Parathyroid adenoma (tissue), 2 donors: Measurements from ENCODE around the gene TGM1.
A peak's percentile ranks its signal among the peaks of the same experiment; 100 is the strongest.

Source experiments
- H2AFZ ChIP-seq: fragments of 300-600 bp; sonication (generic); one replicate; pipeline ENCODE4 v1.7.0; 2017; ENCODE audit warnings: antibody characterized with exemption, mild to moderate bottlenecking
- H3K27ac ChIP-seq: fragments of 300-600 bp; sonication (generic); one replicate; pipeline ENCODE4 v1.7.0; 2017
- H3K27me3 ChIP-seq: fragments of 300-600 bp; sonication (generic); one replicate; pipeline ENCODE4 v1.7.0; 2017; ENCODE audit warnings: low read length; ENCODE audit not compliant: control insufficient read depth, insufficient read depth
- H3K36me3 ChIP-seq: fragments of 300-600 bp; sonication (generic); one replicate; pipeline ENCODE4 v1.7.0; 2017; ENCODE audit warnings: low read length; ENCODE audit not compliant: control insufficient read depth, insufficient read depth
- H3K4me1 ChIP-seq: fragments of 300-600 bp; sonication (generic); one replicate; pipeline ENCODE4 v1.7.0; 2017; ENCODE audit warnings: control low read depth
- H3K4me2 ChIP-seq: fragments of 300-600 bp; sonication (generic); one replicate; pipeline ENCODE4 v1.7.0; 2017; ENCODE audit warnings: low read length
- H3K4me3 ChIP-seq: fragments of 300-600 bp; sonication (generic); one replicate; pipeline ENCODE4 v1.7.0; 2017; ENCODE audit warnings: low read depth, low read length
- H3K79me2 ChIP-seq: fragments of 300-600 bp; sonication (generic); one replicate; pipeline ENCODE4 v1.7.0; 2017; ENCODE audit warnings: control low read depth
- H3K9ac ChIP-seq: fragments of 300-600 bp; sonication (generic); one replicate; pipeline ENCODE4 v1.7.0; 2017; ENCODE audit warnings: mild to moderate bottlenecking
- H3K9me3 ChIP-seq: fragments of 300-600 bp; sonication (generic); one replicate; pipeline ENCODE4 v1.7.0; 2017; ENCODE audit warnings: low read length; ENCODE audit not compliant: control insufficient read depth
- CTCF ChIP-seq: fragments of 300-600 bp; sonication (generic); IDR thresholded peaks from one replicate; pipeline ENCODE4 v1.7.0; 2017; ENCODE audit warnings: antibody characterized with exemption, mild to moderate bottlenecking
- donor health status: primary hyperparathyroidism.

TGM1 gene

GRCh38 chr14:24236689-24237462, 26.1 kb downstream of the TGM1 start:
- Histone ChIP-seq H3K27me3 (no peaks in the 10 kb centered on the region), H3K9me3 (no peaks in the 10 kb centered on the region), H3K36me3 (peaks cover 24% of the 10 kb centered on the region), H3K4me2 (peak overlapping the region; percentile 98), H3K9ac (no peak overlapping the region), H3K4me1 (peaks cover 58% of the 10 kb centered on the region), H3K4me3 (peak overlapping the region; percentile 100), H3K79me2 (peaks cover 28% of the 10 kb centered on the region), H2AFZ (no peak overlapping the region), H3K27ac (peak overlapping the region; percentile 98)
- no peak for TF ChIP-seq CTCF

GRCh38 chr14:24235804-24236688, 26.9 kb downstream of the TGM1 start:
- no peak overlapping the region for H2AFZ ChIP-seq
- peaks cover 21% of the 10 kb centered on the region for H3K79me2 ChIP-seq
- peaks cover 60% of the 10 kb centered on the region for H3K4me1 ChIP-seq
- peaks cover 23% of the 10 kb centered on the region for H3K36me3 ChIP-seq
- H3K4me2 ChIP-seq, result peak overlapping the region; percentile 98
- no peak overlapping the region for H3K9ac ChIP-seq
- H3K27me3 ChIP-seq, result no peaks in the 10 kb centered on the region
- peak overlapping the region; percentile 98 for H3K27ac ChIP-seq
- no peaks in the 10 kb centered on the region for H3K9me3 ChIP-seq
- TF ChIP-seq CTCF, result no peak
- peak overlapping the region; percentile 100 for H3K4me3 ChIP-seq

GRCh38 chr14:24234095-24235005, 28.6 kb downstream of the TGM1 start:
- no peak overlapping the region for H2AFZ ChIP-seq
- no peak overlapping the region for H3K9ac ChIP-seq
- no peaks in the 10 kb centered on the region for H3K9me3 ChIP-seq
- peak overlapping the region; percentile 98 for H3K27ac ChIP-seq
- peaks cover 6% of the 10 kb centered on the region for H3K36me3 ChIP-seq
- H3K4me3 ChIP-seq, result peak overlapping the region; percentile 100
- TF ChIP-seq CTCF, result no peak
- no peaks in the 10 kb centered on the region for H3K27me3 ChIP-seq
- H3K4me1 ChIP-seq, result peaks cover 56% of the 10 kb centered on the region
- H3K79me2 ChIP-seq, result peaks cover 12% of the 10 kb centered on the region
- H3K4me2 ChIP-seq, result peak overlapping the region; percentile 98

GRCh38 chr14:24233538-24233866, 29.5 kb downstream of the TGM1 start:
- TF ChIP-seq CTCF, result no peak
- Histone ChIP-seq H3K36me3 (peaks cover 2% of the 10 kb centered on the region), H3K4me2 (peak overlapping the region; percentile 98), H3K27ac (peak overlapping the region; percentile 98), H3K9ac (no peak overlapping the region), H3K4me3 (peak overlapping the region; percentile 100), H3K9me3 (no peaks in the 10 kb centered on the region), H3K79me2 (peaks cover 8% of the 10 kb centered on the region), H3K4me1 (peaks cover 56% of the 10 kb centered on the region), H3K27me3 (no peaks in the 10 kb centered on the region), H2AFZ (peak overlapping the region; percentile 68)
